Amniotic epithelial cell (primary cell): ENCODE data around the gene STRIP1.
"Not testable (repeated sequence)": the region's sequence is repeated elsewhere in the genome, so short reads cannot be mapped to it uniquely, and the experiment has no call there.

Experiments
- DNase-seq: peaks from one replicate; pipeline ENCODE4 v3.0.0-alpha.2; 2010; ENCODE audit warnings: low read depth

STRIP1 gene

GRCh38 chr1:110011527-110012041, 22.8 kb upstream of the STRIP1 start:
- peak; percentile 68 for DNase-seq

- no peak for DNase-seq
Observed at GRCh38 chr1:110012100-110012780, 22.2 kb upstream of the STRIP1 start.

- no peak for DNase-seq
Observed at GRCh38 chr1:110017792-110018191, 16.6 kb upstream of the STRIP1 start.

GRCh38 chr1:110018396-110018795, 16.0 kb upstream of the STRIP1 start:
- no peak for DNase-seq

GRCh38 chr1:110019770-110020169, 14.7 kb upstream of the STRIP1 start:
- no peak for DNase-seq

- DNase-seq, result no peak
Observed at GRCh38 chr1:110021285-110021684, 13.1 kb upstream of the STRIP1 start.

GRCh38 chr1:110024613-110025012, 9.8 kb upstream of the STRIP1 start:
- no peak for DNase-seq

GRCh38 chr1:110030687-110031086, 3.7 kb upstream of the STRIP1 start:
- DNase-seq, result not testable (repeated sequence)

GRCh38 chr1:110032327-110032726, 2.1 kb upstream of the STRIP1 start:
- no peak for DNase-seq

GRCh38 chr1:110033421-110033820, 1.0 kb upstream of the STRIP1 start:
- no peak for DNase-seq

- DNase-seq, result no peak
Observed at GRCh38 chr1:110034040-110034450, 379 bp upstream of the STRIP1 start.

GRCh38 chr1:110035236-110035752, 870 bp downstream of the STRIP1 start:
- no peak for DNase-seq

- DNase-seq, result no peak
Observed at GRCh38 chr1:110038271-110038670, 3.8 kb downstream of the STRIP1 start.

- DNase-seq, result no peak
Observed at GRCh38 chr1:110039641-110040040, 5.2 kb downstream of the STRIP1 start.

GRCh38 chr1:110040548-110040947, 6.1 kb downstream of the STRIP1 start:
- no peak for DNase-seq

GRCh38 chr1:110043016-110043415, 8.6 kb downstream of the STRIP1 start:
- DNase-seq, result no peak

GRCh38 chr1:110047463-110047862, 13.0 kb downstream of the STRIP1 start:
- DNase-seq, result no peak

- no peak for DNase-seq
Observed at GRCh38 chr1:110048240-110048639, 13.8 kb downstream of the STRIP1 start.

- no peak for DNase-seq
Observed at GRCh38 chr1:110048923-110049601, 14.6 kb downstream of the STRIP1 start.

- DNase-seq, result no peak
Observed at GRCh38 chr1:110049801-110050601, 15.6 kb downstream of the STRIP1 start.

- no peak for DNase-seq
Observed at GRCh38 chr1:110050602-110051261, 16.3 kb downstream of the STRIP1 start.

- no peak for DNase-seq
Observed at GRCh38 chr1:110051262-110051648, 16.8 kb downstream of the STRIP1 start.
